ENCODE data around the gene DNAJC5.
"Not testable (repeated sequence)": the region's sequence is repeated elsewhere in the genome, so short reads cannot be mapped to it uniquely, and the experiment has no call there.

Gene DNAJC5

GRCh38 chr20:63915471-63915870, 20.5 kb downstream of the DNAJC5 start:
- no peak for DNase-seq

- not testable (repeated sequence) for DNase-seq
Measured at GRCh38 chr20:63916371-63916939, 21.5 kb downstream of the DNAJC5 start.

- no peak for DNase-seq
Measured at GRCh38 chr20:63917811-63918210, 22.9 kb downstream of the DNAJC5 start.

- DNase-seq = no peak
Measured at GRCh38 chr20:63919130-63919529, 24.2 kb downstream of the DNAJC5 start.

- no peak for DNase-seq
Measured at GRCh38 chr20:63920226-63920625, 25.3 kb downstream of the DNAJC5 start.

GRCh38 chr20:63923651-63924050, 28.7 kb downstream of the DNAJC5 start:
- DNase-seq = no peak

- no peak for DNase-seq
Measured at GRCh38 chr20:63924241-63924640, 29.3 kb downstream of the DNAJC5 start.

- no peak for DNase-seq
Measured at GRCh38 chr20:63926298-63926697, 31.4 kb downstream of the DNAJC5 start.

GRCh38 chr20:63929071-63929470, 34.1 kb downstream of the DNAJC5 start:
- DNase-seq = no peak

GRCh38 chr20:63929473-63929883, 34.6 kb downstream of the DNAJC5 start:
- DNase-seq = not testable (repeated sequence)

GRCh38 chr20:63930971-63931553, 36.1 kb downstream of the DNAJC5 start:
- DNase-seq = no peak

- no peak for DNase-seq
Measured at GRCh38 chr20:63931735-63932134, 36.8 kb downstream of the DNAJC5 start.

- no peak for DNase-seq
Measured at GRCh38 chr20:63932606-63933160, 37.8 kb downstream of the DNAJC5 start.

GRCh38 chr20:63933646-63934045, 38.7 kb downstream of the DNAJC5 start:
- no peak for DNase-seq

- DNase-seq = peak in 1 of 2 experiments; percentile 26
Measured at GRCh38 chr20:63934271-63935068, 39.5 kb downstream of the DNAJC5 start.

GRCh38 chr20:63935447-63935846, 40.5 kb downstream of the DNAJC5 start:
- DNase-seq = no peak

- DNase-seq = no peak
Measured at GRCh38 chr20:63937596-63937995, 42.7 kb downstream of the DNAJC5 start.

GRCh38 chr20:63939061-63939935, 44.4 kb downstream of the DNAJC5 start:
- DNase-seq = no peak

- DNase-seq = no peak
Measured at GRCh38 chr20:63940071-63940471, 45.1 kb downstream of the DNAJC5 start.

GRCh38 chr20:63940472-63941266, 45.7 kb downstream of the DNAJC5 start:
- no peak for DNase-seq

- peak; percentile 33 to 78 for DNase-seq
Measured at GRCh38 chr20:63941282-63942081, 46.6 kb downstream of the DNAJC5 start.
